NCI-H524 treated with DMSO at 0.1 percent for 48 hours (cell line): ENCODE results near the gene SPG11.
"Not testable (repeated sequence)": the region's sequence is repeated elsewhere in the genome, so short reads cannot be mapped to it uniquely, and the experiment has no call there.

Experiments used
- DNase-seq: peaks from one replicate; lab custom pipeline; 2025; lab: John Stamatoyannopoulos, UW

The SPG11 gene

DNA sequence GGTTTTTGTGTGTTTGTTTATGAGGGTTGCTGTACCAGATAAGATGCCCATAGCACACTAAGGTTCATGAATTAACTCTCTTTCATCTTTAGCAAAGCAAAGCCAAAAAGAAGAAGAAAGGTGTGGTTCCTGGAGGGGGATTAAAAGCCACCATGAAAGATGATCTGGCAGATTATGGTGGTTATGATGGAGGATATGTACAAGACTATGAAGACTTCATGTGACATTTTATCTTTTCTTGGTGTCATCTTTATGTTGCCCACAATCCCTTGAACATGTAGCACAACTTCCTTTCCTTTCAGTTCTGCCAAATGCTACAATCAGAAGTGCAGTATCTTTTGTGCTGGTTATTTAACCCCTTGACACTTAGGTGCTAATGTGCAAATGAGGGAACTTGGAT, 102.5 kb downstream of the SPG11 start:
- DNase-seq, result not testable (repeated sequence)

DNA sequence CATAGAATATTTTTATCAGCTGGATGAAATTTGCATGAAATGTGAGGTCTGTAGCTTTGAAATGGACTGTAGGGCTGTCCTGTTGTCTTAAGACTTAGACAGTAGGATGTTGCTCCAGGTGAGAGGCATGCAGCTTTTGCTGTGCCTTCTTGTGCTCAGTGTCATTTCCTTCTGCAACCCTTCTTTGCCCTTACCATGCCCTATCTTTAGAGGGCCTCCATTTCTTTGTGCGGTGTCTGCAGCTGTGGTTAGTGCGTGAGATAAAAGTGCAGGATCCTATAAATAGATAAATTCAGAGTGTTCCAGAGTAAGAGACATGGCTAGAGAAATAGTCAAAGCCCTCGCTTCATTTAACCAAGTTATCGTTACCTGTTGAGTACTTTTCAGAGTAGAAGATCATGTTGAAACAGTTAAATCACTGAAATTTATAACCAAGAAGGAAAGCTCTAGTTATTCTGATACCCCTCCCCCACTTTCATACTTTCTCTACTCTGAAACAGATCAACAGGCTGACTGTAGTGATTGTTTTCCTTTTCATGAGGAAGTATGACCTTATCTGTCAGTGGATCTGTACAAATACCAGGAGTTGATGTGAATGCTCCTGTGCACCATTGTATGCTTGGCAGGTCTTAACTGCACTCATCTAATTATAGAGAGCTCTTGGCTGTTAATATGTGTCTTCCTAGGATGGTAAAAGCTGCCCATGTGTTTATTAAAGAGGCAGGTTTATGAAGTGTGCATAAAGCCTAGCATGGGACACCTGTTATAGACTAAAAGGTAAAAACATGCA, 108.3 kb downstream of the SPG11 start:
- no peak for DNase-seq

DNA sequence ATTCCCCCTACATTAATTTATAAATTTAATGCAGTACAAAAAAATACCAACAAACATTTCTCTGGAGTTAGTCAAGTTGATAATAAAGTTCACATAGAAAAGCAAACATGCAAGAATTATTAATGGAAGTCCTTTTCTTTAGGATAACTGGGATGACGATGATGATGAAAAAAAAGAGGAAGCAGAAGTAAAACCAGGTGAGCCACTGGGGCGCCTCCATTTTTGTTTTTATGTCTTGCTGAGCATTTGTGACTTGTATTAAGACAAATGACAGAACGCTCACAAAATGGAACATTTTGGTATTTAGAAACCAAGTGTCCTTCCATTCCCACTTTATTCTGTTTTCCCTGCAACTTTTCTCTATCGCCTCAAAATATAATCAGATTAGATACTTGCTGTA, 112.7 kb downstream of the SPG11 start:
- DNase-seq, result no peak

DNA sequence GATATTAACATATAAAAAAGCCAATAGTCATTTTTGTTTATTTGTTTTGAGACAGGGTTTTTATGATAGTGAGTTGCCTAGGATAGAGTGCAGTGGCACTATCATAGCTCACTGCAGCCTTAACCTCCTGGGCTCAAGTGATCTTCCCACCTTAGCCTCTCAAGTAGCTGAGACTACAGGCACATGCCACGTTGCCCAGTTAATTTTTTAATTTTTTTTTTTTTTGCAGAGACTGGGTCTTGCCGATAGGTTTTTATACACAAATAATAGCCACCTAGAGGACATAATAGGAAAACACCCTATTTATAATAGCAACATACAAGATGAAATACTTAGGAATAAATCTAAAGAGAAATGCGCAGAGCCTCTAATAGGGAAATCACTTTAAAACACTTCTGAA, 113.2 kb downstream of the SPG11 start:
- no peak for DNase-seq

DNA sequence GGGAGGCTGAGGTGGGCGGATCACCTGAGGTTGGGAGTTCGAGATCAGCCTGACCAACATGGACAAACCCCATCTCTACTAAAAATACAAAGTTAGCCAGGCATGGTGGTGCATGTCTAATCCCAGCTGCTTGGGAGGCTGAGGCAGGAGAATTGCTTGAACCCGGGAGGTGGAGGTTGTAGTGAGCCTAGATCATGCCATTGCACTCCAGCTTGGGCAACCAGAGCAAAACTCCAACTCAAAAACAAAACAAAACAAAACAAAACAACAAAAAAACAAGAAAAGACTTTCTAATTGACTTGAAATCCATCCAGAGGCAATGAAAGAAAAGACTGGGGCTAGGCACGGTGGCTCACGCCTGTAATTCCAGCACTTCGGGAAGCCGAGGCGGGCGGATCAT, 114.3 kb downstream of the SPG11 start:
- not testable (repeated sequence) for DNase-seq

DNA sequence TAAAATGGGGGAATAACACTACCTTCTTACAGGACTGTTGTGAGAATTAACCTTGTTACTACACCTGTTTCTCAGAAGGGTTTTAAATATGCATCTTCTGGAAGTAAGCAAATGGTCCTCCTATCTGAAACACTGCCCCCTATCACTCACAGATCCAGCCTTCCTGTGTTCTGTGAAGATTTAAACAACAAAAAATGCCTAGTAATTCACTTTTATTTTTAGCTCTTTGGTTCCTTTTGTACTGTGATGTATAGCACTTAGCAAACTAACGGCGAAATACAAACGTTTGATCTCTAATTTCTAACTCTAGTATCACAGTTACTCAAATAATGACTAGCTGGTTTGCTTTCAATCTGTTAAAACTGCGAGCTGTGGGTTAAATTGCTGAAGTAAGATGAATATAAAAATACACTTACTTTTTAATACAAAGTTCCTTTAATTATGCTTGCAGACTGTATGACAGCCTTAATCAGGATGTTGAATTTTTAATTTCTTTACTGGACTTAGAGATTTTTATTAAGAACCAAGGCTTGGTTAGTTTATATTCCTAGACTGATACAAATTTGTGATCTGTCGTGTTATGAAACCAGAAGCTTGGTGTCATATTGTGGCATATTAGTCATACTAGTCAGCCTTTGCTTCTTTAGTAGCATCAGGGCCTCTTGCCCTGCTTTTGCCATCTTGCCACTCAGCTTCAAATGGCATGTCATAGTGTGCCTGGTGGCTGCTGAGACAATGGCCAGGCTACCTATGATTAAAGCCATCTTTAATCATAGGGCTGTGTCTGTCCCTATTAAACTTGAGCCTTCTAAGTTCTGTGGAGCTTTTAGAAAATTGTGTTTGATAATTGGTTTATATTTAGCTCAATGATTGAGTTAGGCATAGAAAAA, 117.3 kb downstream of the SPG11 start:
- no peak for DNase-seq

DNA sequence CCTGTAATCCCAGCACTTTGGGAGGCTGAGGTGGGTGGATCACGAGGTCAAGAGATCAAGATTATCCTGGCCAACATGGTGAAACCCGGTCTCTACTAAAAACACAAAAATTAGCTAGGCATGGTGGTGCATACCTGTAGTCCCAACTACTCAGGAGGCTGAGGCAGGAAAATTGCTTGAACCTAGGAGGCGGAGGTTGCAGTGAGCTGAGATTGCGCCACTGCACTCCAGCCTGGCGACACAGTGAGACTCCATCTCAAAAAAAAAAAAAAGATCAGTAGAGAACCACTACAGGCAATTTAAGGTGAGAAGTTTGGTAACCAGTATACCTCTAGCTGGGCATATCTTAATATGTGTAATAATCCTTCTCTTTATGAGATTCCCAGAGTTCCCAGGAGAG, 118.7 kb downstream of the SPG11 start:
- DNase-seq, result not testable (repeated sequence)

DNA sequence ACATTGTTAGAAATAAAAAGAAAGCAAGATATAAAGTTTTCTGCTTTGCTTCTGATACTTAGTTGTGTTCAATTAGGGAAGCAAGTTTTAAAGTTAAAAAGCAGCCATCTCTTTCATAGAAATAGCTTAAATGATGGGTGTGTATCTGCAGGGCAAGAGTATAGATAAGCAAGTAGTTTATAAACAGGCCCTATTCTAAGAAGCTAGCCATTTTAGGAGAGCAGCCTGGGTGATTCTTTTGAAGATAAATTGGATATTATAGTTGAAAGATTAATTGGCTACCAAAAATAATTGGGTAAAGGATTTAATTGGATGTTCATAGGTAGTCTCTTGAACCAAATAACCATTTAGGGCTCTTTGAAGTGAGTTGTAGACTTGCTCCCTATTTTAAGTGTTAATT, 120.9 kb downstream of the SPG11 start:
- DNase-seq, result no peak

DNA sequence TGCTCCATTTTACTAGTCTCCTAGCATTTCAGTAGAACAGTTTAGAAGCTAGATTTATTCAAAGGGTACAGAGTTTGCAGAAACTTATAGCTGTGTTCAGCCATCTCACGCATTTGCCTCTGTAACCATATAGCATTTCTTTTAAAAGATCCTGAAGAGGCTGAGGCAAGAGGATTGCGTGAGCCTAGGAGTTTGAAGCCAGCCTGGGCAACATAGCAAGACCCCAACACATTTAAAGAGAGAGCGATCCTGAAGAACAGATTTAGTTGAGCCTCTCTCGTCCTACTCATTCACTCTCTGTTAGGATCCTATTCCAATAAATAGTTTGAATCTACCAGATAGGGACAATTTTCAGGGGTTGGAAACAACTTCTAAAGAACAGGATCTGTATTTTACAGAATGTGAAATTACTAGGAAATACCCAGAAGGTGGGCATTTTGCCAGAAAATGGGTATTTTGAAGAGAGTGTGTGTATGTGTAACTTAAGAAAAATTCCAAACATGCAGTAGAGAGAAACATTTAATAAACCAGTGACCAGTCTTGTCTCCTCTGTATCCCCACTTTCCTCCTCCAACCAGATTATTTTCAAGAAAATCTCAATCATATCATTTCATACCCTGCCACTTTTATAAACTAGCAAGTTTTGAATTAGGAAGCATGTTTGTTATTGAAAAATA, 122.0 kb downstream of the SPG11 start:
- DNase-seq, result no peak

DNA sequence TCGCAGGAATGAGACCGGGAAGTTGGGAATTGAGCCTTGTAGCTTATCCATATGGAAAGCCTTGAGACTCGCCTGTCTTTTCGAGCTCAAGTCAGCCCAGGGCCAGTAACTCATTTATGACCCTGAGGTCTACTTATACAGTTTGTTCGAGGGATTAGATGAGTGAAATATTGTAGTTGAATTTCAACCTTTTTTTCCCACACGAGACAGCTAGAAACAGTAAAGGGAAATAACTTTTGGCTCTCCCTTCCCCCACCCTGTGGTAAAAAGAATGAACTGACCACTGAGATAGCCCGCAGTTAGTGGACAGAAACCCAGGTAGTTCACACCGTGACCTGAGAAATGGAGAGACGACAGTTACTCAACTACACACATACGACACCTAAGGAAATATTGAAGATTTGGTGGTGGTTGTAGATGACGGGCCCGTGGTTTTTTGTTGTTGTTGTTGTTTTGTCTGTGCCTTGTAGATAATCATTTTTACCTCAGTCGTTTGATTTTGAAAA, 125.7 kb downstream of the SPG11 start:
- no peak for DNase-seq

DNA sequence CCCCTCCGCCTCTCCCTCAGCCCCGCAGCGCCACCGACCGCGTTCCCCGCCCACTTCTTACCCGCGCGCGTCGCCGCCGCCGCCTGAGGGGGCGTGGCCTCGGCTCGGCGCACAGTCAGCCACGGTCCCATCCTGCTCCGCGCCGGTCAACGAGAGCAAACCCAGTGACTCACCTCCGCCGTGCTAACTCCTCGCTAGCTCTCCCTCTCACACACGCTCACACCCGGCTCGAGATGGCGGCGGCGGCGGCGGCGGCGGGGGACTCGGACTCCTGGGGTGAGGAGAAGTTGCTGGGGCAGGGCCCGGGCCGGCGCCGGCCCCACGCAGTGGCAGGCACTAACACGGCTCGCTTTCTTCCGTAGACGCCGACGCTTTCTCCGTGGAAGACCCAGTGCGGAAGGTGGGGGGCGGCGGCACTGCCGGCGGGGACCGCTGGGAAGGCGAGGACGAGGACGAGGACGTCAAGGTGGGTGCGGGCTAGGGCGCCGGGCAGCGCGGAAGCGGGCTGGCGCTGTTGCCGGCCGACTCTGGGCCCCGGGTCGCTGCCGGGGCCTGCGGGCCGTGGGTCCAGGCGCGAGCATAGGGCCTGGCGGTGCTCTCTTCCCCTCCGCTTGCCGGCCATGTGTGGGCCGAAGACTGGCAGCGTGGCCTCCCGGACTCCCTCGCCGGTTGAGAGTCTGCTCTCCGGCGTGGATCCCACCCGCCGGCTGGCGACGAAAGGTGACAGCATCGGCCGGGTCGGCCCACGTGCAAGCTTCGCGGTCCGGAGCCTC, 126.3 kb downstream of the SPG11 start, which contains the start of gene EIF3J:
Gene EIF3J (plus strand): TSS at position 186 of the 773 bp plus-strand sequence. CDS start 48 bp downstream, at position 234.
- DNase-seq, result peak; percentile 71

DNA sequence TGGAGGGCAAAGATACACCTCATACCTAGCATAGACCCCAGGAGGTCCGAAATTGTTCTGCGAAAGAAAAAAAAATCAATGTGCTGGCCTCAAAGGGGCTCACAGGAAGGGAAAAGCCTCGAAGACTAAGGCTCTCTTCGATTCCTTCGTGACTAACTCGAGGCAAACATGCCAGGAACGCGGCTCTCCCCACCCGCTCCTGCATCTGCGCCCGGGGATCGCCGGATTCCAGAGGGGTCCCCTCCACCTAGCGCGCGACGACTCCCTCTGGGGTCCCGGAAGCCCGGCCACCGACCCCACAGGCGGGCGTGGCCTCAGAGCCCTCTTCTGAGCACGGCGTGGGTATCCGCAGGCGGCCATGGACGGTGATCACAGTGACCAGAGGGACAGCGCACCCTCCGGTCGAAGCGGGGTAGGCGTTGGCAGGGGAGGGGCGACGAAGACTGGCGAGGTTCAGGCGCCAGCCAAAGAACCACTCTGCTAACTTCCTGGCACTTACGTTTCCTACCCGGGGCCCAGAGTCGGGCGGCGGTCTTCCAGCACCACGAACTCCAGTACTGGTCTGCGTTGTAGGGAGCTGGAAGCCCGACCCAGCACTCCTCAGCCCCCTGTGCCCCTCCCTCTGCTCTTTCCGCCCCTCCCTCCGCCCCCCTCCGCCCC, 127.0 kb downstream of the SPG11 start:
- DNase-seq, result peak; percentile 71

DNA sequence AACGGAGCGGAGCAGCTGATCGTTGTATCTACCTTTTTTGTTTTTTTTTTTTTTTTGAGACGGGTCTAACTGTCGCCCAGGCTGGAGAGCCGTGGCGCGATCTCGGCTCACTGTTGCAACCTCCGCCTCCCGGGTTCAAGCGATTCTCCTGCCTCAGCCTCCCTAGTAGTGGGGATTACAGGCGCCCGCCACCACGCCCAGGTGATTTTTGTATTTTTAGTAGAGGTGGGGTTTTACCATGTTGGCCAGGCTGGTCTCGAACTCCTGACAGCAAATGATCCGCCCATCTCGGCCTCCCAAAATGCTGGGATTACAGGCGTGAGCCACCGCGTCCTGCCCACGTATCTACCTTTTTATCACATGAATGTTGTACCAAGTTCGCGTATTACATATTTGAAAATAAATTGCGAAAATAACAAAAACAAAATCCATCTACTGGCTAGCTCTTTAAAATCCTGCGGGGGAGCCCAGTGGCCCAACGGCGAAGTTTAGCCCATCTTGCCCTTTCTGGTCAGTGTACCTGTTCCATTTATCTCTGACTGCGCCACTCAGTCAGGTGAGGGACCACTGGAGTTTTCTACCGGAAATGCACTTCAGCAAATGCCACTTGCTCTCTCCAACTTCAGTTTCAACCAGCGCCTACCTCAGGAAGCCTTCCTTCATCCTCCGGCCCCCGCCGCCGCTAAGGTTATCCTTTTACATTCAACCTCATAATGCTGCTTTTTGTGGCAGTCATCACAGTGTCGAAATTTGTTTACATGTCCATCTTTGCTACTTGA, 127.8 kb downstream of the SPG11 start:
- DNase-seq, result no peak

DNA sequence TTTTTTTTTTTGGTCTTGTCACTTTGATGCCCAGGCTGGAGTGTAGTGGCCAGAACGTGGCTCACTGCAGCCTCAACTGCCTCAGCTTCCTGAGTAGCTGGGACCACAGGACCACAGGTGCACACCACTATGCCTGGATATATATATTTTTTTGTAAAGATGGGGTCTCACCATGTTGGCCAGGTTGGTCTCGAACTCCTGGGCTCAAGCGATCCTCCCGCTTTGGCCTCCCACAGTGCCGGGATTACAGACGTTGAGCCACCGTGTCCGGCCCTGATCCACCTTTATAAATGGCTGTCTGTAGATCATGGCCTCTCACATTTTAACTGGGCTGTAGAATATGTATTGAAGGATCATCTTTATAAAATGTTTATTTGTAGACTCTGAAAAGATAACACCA, 128.4 kb downstream of the SPG11 start:
- DNase-seq, result no peak

DNA sequence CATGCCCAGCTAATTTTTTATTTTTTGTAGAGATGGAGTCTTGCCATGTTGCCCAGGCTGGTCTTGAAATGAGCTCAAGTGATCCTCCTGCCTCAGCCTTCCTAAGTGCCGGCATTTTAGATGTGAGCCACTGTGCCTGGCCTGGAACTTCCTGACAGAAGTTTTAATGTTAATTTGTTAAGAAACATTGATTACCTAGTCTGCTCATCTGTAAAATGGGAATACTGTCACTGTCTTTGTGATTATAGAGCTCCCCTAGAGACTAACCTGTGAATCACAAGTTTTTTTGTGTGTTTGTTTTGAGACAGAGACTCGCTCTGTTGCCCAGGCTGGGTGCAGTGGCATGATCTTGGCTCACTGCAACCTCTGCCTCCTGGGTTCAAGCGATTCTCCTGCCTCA, 130.8 kb downstream of the SPG11 start:
- DNase-seq, result no peak

DNA sequence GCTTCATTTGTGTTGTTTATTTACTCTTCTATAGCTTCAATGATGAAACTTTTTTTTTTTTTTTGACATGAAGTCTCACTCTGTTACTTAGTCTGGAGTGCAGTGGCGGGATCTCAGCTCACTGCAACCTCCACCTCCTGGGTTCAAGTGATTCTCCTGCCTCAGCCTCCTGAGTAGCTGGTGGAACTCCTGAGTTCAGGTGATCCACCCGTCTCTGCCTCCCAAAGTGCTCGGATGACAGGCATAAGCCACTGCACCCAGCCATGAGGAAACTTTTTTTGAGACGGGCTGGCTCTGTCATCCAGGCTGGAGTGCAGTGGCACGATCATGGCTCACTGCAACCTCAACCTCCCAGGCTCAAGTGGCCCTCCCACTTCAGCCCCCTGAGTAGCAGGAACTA, 131.2 kb downstream of the SPG11 start:
- not testable (repeated sequence) for DNase-seq

DNA sequence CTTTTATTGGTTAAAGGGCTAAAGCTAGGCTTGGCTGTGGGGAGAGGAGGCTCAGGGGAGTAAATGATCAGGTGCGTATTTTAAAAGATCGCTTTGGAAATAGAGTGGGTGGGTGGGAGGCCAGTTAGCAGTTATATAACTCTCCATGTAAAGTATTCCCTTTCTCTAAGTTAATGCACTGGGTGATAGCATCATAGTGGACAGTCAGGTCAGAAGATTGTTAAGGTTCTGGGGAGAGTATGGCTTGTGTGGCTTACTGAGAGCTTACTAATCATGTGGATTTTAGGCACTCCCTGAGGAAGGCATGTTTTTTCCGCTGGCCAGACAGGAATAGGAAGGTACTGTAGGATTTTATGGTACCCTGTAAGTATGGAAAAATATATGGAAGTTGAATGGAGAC, 132.8 kb downstream of the SPG11 start:
- DNase-seq, result no peak

DNA sequence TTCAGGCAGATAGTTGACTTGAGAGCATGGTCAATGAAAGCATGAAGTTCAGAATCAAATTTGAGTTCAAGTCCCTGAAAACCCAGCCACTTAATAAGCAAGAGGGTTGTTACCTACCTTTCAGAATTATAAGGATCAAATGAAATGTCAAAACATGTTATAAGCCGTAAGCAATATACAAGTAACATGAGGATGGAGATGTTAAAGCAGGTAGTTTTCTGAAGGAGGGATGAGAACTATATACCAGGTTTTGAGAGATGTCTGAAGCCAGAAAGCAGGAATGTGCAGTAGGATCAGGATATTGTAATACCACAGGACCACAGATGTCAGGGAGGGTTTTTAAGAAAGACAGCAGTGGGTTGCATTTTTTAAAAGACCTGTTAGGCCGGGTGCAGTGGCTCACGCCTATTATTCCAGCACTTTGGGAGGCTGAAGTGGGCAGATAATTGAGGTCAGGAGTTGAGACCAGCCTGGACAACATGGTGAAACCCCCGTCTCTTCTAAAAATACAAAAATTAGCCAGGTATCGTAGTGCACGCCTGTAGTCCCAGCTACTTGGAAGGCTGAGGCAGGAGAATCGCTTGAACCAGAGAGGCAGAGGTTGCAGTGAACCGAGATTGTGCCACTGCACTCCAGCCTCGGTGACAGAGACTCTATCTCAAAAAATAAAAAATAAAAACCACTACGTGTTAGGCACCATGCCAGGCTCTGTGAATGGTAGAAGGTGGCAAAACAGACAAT, 133.4 kb downstream of the SPG11 start:
- DNase-seq, result no peak

DNA sequence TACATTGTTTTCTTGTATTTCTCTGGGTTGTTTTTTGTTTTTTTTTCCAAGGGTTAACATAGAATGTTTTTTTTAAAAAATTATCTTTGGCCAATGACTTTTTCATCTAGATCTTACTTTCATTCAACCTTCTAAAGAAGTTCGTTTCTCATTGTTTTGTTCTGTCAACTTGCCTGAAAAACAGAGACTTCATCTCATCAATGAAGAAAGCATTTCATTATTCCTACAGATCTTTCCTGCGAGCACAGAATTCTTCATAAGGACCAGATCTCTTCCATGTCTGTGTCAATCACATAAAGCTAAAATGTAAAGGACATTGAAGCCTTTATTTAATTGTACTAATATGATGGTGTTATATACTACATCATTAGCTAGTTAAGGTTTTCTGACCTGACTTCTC, 136.2 kb downstream of the SPG11 start:
- no peak for DNase-seq
